ENCODE measurements around the gene RFX1.

GRCh38 chr19:13977803-13978202, 28.3 kb downstream of the RFX1 start:
- no peak for TF ChIP-seq CTCF (IDR thresholded peaks at IDR 0.05 in 4 of 5, conservative IDR thresholded peaks at IDR 0.05 in 1 of 5)
- no peak for TF ChIP-seq POLR2A (IDR thresholded peaks at IDR 0.05)

Data from gastrocnemius medialis (tissue), 4 donors.